GM10266 (cell line): ENCODE measurements around the gene OR8S1.

Experiments used
- DNase-seq: peaks from one replicate; pipeline ENCODE4 v3.0.0; 2012; ENCODE audit errors: extremely low spot score
- TF ChIP-seq, protein P1 (sequence below): IDR thresholded peaks from 2 replicates; pipeline ENCODE4 v1.5.1; 2012; ENCODE audit warnings: mild to moderate bottlenecking, low read depth; ENCODE audit not compliant: control insufficient read depth, insufficient read depth; ENCODE audit errors: missing control alignments

OR8S1 gene

DNA sequence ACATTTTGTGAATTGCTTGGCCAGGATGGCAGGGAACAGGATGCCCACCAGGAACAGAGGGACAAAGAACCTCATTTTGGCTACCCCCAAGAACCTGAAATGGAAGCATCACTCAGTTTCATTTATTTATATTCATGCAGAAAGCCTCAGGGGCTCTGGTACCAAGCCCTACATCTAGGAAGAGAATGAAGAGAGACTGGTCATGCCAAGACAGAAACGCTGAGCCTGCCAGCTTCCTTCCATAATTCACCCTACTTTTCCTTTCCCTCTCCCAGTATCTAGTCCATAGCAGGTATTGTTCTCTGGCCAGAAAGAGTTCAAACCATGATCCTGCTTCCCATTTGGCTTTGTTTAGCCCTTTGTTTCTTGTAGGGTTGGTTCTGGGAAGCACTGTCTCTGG lies 44.5 kb downstream of the OR8S1 start, which contains the start of gene LALBA:
LALBA (minus strand) TSS at position 101 of the 400 bp plus-strand sequence; CDS start at position 75, 26 bp downstream.
- TF ChIP-seq, protein P1, sequence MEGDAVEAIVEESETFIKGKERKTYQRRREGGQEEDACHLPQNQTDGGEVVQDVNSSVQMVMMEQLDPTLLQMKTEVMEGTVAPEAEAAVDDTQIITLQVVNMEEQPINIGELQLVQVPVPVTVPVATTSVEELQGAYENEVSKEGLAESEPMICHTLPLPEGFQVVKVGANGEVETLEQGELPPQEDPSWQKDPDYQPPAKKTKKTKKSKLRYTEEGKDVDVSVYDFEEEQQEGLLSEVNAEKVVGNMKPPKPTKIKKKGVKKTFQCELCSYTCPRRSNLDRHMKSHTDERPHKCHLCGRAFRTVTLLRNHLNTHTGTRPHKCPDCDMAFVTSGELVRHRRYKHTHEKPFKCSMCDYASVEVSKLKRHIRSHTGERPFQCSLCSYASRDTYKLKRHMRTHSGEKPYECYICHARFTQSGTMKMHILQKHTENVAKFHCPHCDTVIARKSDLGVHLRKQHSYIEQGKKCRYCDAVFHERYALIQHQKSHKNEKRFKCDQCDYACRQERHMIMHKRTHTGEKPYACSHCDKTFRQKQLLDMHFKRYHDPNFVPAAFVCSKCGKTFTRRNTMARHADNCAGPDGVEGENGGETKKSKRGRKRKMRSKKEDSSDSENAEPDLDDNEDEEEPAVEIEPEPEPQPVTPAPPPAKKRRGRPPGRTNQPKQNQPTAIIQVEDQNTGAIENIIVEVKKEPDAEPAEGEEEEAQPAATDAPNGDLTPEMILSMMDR = no peak
- DNase-seq = no peak

DNA sequence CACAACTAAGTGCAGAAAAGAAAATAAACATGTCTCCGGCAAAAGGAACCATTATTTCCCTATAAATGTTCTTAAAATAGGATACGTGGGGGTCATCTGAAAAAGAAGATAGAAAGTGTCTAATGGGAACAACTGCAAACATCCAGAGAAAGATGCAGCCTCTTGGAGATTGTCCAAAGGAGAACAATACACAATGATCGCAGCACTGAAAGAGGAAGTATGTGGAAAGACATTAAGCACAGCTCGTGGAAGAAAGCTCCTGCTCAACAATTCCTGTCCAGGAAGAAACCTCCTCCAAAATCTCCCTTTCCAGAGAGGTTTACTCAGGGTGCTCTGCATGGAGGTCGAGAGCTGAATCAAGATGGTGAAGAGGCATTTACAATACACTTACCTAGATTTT lies 46.9 kb downstream of the OR8S1 start:
- no peak for DNase-seq
- TF ChIP-seq, protein P1 = no peak
